ENCODE measurements around the gene ESRRB. TPM values are rescaled to one million over a fixed set of nuclear protein-coding genes. Genes with fewer than 3 reads are reported as not detected.

The ESRRB gene
- total RNA-seq, 2 experiments from 2014 or later: 0.47 TPM; not detected in 1

- Histone ChIP-seq H3K79me2 (ENCODE audit: insufficient read depth, low read depth, low read length) (no peaks in the 10 kb centered on the region), H3K27ac (ENCODE audit: low read depth, low read length, poor library complexity, severe bottlenecking) (no peak overlapping the region), H3K4me2 (ENCODE audit: low read length) (no peak overlapping the region), H3K4me1 (ENCODE audit: insufficient read depth, low read length, poor library complexity, severe bottlenecking) (no peaks in the 10 kb centered on the region), H3K9me3 (ENCODE audit: low read length) (no peaks in the 10 kb centered on the region), H4K20me1 (ENCODE audit: insufficient read depth, low read length) (no peaks in the 10 kb centered on the region), H3K36me3 (ENCODE audit: insufficient read depth, low read length) (no peaks in the 10 kb centered on the region), H2AFZ (ENCODE audit: low read length) (no peak overlapping the region), H3K9me2 (ENCODE audit: insufficient read depth, low read length) (no peaks in the 10 kb centered on the region), H3K4me3 (ENCODE audit: low read depth, low read length, poor library complexity, severe bottlenecking) (no peak overlapping the region)
- ChIA-PET POLR2A (no interaction called here), CTCF (ENCODE audit: unreplicated experiment) (no interaction called here)
- TF ChIP-seq CTCF (conservative IDR thresholded peaks at IDR 0.05; ENCODE audit: low read length): no peak
- TF ChIP-seq EZH2phosphoT487 (IDR thresholded peaks at IDR 0.05; ENCODE audit: borderline replicate concordance, low read depth, low read length): no peak
- DNase-seq (ENCODE audit: low spot score): no peak
- BruUV-seq (replicated peaks): no TSS peak
- intact Hi-C loops (cut with micrococcal nuclease; ENCODE audit: unreplicated experiment): no loop called here
Observed at GRCh38 chr14:76391981-76392690, 16.2 kb downstream of the ESRRB start.

- Histone ChIP-seq H3K9me2 (ENCODE audit: insufficient read depth, low read length) (no peaks in the 10 kb centered on the region), H3K79me2 (ENCODE audit: insufficient read depth, low read depth, low read length) (no peaks in the 10 kb centered on the region), H4K20me1 (ENCODE audit: insufficient read depth, low read length) (no peaks in the 10 kb centered on the region), H3K9me3 (ENCODE audit: low read length) (no peaks in the 10 kb centered on the region), H3K4me3 (ENCODE audit: low read depth, low read length, poor library complexity, severe bottlenecking) (no peak overlapping the region), H3K4me2 (ENCODE audit: low read length) (no peak overlapping the region), H3K27ac (ENCODE audit: low read depth, low read length, poor library complexity, severe bottlenecking) (no peak overlapping the region), H3K36me3 (ENCODE audit: insufficient read depth, low read length) (no peaks in the 10 kb centered on the region), H2AFZ (ENCODE audit: low read length) (no peak overlapping the region), H3K4me1 (ENCODE audit: insufficient read depth, low read length, poor library complexity, severe bottlenecking) (no peaks in the 10 kb centered on the region)
- intact Hi-C loops (cut with micrococcal nuclease; ENCODE audit: unreplicated experiment): no loop called here
- CTCF ChIA-PET (ENCODE audit: unreplicated experiment): no interaction called here
- POLR2A ChIA-PET: interaction anchor here (0.6 kb wide), 1 partner anchor 10 kb away, joined by 3 read pairs; no protein-coding TSS in a partner anchor
- no TSS peak for BruUV-seq (replicated peaks)
- TF ChIP-seq CTCF (conservative IDR thresholded peaks at IDR 0.05; ENCODE audit: low read length): no peak
- TF ChIP-seq EZH2phosphoT487 (IDR thresholded peaks at IDR 0.05; ENCODE audit: borderline replicate concordance, low read depth, low read length): no peak
- no peak for DNase-seq (ENCODE audit: low spot score)
Observed at GRCh38 chr14:76394569-76394968, 18.6 kb downstream of the ESRRB start.

GRCh38 chr14:76395161-76395560 is 19.2 kb downstream of the ESRRB start:
- no peaks in the 10 kb centered on the region for H3K9me3 ChIP-seq (ENCODE audit: low read length)
- intact Hi-C loops (cut with micrococcal nuclease; ENCODE audit: unreplicated experiment): no loop called here
- H3K27ac ChIP-seq (ENCODE audit: low read depth, low read length, poor library complexity, severe bottlenecking): no peak overlapping the region
- no peak overlapping the region for H2AFZ ChIP-seq (ENCODE audit: low read length)
- no peak for TF ChIP-seq EZH2phosphoT487 (IDR thresholded peaks at IDR 0.05; ENCODE audit: borderline replicate concordance, low read depth, low read length)
- TF ChIP-seq CTCF (conservative IDR thresholded peaks at IDR 0.05; ENCODE audit: low read length): no peak
- no peak for DNase-seq (ENCODE audit: low spot score)
- H3K4me1 ChIP-seq (ENCODE audit: insufficient read depth, low read length, poor library complexity, severe bottlenecking): no peaks in the 10 kb centered on the region
- no TSS peak for BruUV-seq (replicated peaks)
- no peaks in the 10 kb centered on the region for H3K36me3 ChIP-seq (ENCODE audit: insufficient read depth, low read length)
- no peaks in the 10 kb centered on the region for H3K9me2 ChIP-seq (ENCODE audit: insufficient read depth, low read length)
- ChIA-PET CTCF (ENCODE audit: unreplicated experiment) (no interaction called here), POLR2A (no interaction called here)
- no peaks in the 10 kb centered on the region for H3K79me2 ChIP-seq (ENCODE audit: insufficient read depth, low read depth, low read length)
- H4K20me1 ChIP-seq (ENCODE audit: insufficient read depth, low read length): no peaks in the 10 kb centered on the region
- H3K4me2 ChIP-seq (ENCODE audit: low read length): no peak overlapping the region
- no peak overlapping the region for H3K4me3 ChIP-seq (ENCODE audit: low read depth, low read length, poor library complexity, severe bottlenecking)
